Left kidney (tissue), 2 donors: ENCODE measurements around the gene MYO5B. TPM values are rescaled to one million over a fixed set of nuclear protein-coding genes. Genes with fewer than 3 reads are reported as not detected.
A peak's percentile ranks its signal among the peaks of the same experiment; 100 is the strongest.
"Not testable (repeated sequence)": the region's sequence is repeated elsewhere in the genome, so short reads cannot be mapped to it uniquely, and the experiment has no call there.

Experiments used
- DNase-seq: peaks from one replicate; pipeline ENCODE4 v3.0.0-alpha.2; 2013
- polyA plus RNA-seq: library from polyadenylated mRNA; unstranded; fragments of 120-200 nt; gene quantifications from one replicate; pipeline ENCODE4 v1.2.1, GENCODE V29; 2013; ENCODE audit not compliant: insufficient read length

The MYO5B gene
- polyA plus RNA-seq, 1 donor = 28.6 TPM

DNA sequence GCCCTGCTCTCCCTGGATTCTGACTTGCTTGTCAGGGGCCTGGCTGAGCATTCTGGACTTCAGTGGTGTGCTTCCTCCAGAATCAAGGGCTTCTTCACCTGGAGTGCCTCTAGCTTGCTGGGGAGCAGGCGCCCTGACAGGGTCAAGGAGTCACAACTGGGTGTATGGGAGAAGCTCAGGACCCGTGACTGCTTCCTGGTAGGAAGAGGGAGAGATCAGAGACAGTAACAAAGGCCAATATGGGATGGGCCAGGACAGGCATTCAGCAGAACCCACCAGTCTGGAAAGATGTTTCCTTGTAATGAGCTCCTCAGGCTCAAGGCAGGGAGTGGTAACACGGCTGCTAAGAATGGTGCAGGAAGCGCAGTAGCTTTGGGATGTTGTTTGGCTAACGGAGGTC, 277.2 kb downstream of the MYO5B start:
- no peak for DNase-seq

DNA sequence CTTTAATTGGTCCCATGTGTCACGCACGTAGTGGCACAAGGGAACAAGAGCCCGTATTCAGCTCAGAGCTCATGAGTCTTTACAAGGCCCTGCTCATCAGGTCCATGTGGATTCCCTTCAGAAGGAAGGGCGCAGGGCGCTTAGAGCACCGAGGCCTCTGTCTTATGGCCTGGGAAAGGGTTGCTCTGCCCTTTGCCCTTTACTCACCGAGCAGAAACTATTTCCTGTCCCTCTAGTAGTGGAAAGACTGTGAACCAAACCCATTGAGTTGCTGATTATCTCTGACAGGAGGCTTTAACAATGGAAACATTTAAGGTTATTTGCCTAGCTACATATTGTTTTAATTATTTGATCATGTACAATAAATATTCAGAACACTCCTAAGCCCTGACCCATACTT, 279.6 kb downstream of the MYO5B start:
- no peak for DNase-seq

DNA sequence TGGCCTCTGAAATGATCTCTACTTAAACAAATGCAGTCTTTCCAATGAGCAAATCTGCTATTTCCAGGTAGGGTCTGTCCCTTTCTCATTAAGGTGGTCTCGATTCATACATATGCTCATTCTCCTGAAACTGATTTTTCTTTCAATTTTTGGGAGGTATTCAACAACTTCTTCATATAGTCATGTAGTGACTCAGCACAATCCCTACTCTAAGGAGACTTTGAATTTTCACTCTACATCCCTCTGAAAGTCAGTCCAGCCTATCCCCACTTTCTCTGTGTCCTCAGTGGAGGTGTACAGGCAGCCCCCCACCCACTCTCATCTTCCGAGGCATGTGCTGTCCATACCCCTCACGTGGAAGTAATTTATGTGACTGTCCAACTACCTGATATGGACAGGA, 281.7 kb downstream of the MYO5B start:
- no peak for DNase-seq

DNA sequence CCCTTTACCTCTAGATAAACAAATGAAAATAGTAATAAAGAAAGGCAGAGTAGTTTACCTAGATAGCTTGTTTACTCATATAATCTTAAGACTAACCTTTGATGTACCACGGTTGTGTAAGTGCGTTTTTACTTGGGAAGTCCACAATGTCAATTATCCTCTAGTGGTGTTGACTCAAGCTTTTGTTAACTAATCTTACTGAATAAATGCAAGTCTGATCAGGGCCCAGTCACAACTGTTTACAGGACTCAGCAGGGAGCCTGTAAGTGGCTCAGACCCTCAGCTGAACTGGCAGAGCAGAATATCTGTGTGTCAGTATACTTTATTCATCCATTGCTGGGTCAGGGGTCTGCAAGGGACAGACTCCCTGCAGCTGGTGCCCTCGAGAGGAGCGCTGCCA, 283.5 kb downstream of the MYO5B start:
- no peak for DNase-seq

DNA sequence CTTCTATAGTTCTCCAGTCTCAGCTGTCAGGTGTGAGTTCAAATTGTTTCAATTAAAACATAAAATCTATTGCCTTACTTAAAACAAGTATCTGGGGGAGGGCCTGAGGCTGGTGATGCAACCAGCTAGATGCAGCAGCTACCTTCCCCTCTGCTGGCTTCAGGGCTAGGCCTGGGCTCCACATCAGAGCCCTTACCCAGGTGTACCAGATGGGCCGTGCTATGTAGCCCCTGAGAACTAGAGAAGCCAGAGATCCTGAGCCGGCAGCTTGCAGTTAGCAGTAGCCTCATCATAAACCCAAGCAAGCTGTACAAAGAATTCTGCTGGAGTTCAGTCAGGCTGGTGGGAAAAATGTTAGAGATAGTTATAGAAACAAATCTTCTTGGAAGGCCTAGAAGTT, 284.0 kb downstream of the MYO5B start:
- DNase-seq = no peak

DNA sequence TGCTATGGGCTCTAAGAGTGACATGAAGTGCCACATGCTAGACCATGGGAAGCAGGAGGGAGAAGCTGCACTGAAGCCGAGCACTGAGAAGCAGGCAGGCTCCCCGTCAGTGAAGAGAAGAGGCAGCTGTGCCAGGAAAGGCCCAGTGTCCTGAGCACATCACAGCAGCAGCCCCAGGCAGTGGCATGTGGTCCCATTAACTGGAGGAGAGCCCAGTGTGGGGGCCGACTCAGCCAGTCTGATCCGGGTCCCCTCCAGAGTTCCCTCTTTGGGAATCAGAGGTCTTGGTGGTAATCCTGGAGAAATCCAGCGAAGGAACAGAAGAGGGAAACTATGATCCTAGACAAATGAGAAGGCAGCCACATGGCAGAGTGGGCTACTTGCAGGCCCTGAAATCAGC, 284.9 kb downstream of the MYO5B start:
- DNase-seq = no peak

DNA sequence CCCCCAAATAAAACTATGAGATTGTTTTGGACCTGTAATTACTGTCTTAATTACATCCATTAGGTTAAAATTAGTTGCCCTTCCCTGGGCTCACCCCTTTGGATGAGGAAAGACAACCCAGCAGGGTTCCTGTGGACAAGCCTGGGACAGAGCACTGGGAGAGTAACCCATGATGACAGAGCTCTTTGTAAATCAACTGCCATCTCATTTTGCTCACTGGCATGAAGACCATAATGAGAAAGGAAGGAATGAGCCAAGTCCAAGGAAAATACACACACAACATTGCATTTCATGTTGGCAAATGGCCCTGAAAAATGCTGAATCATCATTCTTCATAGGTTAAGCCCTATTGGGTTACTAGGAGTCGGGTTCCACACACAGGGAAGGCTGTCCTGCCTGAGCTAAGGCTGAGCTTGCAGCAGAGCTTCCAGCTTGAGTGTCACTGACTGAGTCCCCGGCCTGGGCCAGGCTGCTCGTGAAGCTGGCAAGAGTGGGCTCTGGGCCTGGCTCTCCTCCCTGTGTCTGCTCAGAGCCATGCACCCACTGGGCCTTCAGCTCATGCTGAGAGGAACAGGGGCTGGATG, 287.5 kb downstream of the MYO5B start:
- DNase-seq = no peak

DNA sequence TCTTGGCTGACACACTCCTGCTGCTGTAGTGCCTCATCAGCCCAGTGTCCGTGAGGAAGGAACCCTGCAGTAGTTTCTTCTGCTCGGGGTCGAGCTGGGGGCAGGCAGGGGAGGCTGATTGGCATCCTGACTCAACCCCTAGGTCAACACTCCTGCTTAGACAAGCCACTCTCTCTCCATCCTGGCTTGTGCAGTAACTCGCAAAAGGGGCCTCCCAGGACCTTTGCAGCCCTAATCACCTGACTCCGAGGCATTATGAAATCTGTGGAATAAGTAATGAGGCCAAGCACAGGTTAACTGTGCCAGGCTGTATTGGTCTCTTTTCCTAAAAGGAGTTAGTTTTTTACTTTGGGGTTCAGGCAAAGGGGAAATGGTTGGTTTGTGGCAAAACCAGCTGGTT, 289.2 kb downstream of the MYO5B start:
- no peak for DNase-seq

DNA sequence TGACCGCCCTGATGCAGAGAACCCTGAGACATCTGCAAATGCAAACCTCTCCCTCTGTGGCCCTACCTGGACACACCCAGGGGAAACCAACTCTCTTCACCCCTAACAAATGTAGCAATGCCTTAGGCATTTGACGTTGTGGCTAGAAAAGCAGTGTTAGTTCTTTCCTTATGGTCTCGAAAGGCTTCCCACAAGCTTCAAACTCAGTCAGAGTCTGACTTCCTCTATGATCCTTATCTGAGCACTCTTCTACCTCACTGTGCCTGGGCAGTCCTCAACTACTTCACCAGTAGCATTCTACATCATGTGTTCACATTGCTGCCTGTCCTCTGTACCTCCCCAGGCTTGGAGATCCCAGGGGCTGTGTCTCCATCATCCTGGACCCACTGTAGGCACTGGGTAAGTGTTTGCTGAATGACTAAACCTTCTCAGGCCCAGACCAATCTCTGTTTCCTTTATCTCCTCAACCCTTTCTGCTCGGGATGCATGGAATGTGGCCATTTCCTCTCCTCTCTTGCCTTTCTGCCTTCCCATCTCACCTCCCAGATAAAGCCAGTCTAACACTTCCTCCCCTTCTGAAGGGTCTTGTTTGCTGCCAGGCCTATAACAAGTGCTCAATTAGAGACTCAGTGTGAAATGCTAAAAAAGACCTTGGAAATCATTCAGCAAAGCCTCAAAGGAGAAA, 289.9 kb downstream of the MYO5B start:
- no peak for DNase-seq

DNA sequence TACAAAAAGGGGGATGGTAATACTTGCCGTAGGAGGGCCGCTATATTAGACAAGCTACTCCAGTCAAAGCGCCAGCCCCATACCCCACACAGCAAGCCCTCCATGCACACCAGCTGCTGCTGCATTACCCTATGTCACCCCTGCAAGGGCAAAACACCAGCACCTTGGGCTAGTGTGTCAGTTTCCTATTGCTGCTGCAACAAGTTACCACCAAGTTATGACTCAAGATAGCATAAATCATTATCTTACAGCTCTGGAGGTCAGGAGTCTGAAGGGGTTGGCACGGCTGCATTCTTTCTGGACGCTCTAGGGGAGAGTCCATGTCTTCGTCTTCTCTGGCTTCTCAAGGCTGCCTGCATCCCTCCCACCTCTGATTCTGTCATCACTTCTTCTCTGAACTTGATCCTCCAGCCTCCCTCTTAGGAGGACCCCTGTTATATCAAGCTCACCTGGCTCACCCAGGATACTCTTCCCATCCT, 293.0 kb downstream of the MYO5B start:
- DNase-seq = no peak

DNA sequence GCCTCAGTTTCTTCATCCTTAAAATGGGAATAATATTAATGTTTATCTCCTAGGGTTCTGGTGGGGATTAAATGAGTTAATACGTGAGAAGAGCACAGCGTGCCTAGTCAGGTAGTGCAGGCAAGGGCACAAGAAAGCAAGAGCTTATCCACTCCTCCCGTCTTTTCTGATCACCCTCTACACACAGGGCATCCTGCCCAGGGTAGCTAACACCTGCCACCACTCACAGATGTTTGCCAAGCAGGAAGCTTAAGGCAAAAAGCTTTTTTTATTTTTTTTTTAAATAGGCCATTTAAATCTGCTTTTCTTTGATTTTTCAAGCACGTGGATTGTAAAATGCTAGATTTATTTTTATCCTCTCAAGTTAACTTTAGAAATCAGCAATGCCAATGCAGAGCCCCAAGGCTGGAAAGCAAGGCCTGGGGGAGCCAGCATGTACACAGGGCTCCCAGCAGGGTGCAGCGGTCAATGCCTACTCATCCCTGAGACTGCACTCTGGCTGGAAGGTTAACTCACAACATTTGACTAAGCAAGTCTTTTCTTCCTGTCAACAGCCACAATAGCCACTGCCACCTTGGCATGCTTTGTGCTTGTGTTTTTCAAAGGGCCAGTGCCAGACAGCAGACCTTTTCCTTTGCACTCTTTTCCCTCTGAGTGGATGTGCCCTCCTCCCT, 295.2 kb downstream of the MYO5B start:
- DNase-seq = no peak

DNA sequence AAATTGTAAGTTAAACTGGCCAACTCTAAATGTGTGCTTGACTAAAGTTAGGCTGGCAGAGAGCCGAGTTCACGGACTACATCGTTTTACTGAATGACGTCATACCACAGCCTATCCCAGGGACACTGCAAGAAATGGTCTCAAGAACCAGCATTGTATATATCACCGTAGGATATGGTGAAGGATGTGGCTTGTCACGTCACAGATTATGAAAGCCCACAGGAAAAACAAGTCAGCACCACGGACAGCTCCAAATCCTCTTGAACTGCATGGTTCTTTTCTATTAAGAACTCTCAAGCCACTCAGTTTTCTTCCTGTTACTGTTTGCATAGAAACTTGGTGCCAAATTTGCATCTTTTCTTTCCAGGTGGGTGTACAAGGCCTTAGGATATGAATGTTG, 296.5 kb downstream of the MYO5B start:
- DNase-seq = peak; percentile 89

DNA sequence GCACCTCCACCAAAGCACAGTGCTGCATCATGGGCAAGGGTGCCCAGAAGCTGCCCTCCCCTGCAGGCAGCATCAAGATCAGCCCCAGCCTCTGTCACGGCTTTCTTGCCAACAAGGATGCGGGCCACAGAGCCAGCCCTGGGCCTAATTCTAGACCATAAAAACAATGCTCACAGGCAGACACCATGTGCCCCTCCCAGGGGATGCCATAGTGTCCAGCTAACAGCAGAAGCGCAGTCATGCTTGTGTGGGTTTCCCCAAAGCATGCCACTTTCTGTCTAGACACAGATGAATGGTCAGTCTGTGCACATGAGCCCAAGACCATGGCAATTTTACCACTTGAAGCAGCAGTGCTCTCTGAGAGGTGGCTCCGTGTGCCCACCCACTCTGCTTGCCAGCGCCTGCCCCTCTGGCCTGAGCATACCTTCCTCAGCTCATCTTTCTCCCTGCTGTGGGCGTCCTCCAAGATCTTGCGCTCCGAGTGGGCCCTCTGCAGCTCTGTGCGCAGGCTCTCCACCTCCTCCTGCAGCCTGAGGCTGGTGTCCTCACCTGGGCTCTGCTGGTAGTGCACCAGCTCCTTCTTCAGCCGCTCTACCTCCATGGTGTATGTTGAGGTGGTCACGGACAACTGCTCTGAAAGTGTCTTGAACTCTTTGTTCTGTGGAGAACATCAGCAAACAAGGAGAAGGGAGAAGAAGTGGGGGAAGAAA, 300.3 kb downstream of the MYO5B start:
- no peak for DNase-seq

DNA sequence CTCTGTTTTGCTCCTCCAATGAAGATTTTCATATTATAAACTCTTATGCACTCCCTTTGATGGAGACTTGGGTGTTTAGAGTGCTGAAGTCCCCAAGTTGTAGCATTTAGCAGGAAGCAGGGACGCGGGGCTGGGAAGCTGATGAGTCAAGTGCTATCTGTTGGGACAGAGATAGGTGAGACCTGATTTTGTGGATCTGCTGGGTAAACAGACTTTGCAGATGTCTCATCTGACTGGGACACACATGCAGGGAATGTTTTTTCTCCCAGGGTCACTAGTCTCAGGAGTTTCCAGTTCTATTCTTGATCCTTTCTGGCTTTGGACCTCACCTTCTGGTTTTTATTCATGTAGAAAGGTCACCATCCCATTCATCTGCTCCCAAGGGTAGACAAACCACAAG, 301.9 kb downstream of the MYO5B start:
- DNase-seq = no peak

DNA sequence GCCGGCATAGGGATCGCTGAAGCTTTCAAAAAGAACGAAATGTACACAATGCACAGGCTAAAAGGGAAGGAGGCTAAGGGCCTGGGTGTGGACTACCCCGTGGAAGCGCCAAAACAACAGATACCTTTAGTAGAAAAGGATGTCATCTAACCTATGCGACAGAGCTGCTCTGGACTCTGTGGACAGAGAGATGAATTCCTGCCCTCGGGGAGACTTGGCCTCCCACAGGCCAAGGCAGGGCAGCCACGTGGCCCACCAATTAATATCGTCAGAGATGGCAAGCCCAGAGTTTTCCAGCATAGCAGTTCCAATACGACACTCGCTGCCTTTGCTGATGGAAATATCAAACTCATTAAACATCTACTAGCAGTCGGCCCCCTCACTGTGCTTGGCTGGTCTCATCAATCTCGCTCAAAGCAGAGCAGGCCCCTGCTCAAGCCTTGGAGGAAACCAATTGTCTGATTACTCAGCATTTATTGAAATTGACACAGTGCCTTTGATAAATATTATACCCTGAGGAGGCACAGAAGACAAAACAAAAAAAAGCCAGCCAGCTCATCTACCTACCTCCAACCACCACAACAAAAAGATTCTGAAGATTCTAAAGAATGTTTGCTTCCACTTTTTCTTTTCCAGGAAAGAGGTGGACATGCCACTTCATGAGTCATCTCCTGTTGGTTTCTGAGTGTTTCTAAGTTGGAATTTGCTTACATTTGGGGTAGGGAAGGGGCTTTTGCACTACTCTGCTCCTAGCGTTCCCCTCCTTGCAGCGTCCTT, 302.6 kb downstream of the MYO5B start:
- DNase-seq = no peak

DNA sequence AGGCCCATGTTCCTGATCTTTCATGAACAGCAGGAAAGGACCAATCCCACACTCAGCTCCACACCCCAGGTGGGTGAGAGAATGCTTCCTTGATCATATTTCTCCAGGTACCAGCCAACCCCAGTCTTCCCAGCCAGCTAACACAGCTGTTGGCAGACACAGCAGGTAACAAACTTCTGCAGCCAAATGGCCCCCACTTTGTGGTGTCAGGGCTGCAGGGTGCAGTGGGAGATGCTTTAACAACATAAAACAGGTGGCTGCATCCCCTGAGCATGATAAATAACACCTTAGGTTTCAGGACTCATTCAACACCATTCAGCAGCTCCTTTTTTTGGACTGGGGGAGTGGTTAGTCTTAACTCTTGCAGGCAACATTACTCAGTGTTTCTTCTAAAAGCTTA, 304.9 kb downstream of the MYO5B start:
- no peak for DNase-seq

DNA sequence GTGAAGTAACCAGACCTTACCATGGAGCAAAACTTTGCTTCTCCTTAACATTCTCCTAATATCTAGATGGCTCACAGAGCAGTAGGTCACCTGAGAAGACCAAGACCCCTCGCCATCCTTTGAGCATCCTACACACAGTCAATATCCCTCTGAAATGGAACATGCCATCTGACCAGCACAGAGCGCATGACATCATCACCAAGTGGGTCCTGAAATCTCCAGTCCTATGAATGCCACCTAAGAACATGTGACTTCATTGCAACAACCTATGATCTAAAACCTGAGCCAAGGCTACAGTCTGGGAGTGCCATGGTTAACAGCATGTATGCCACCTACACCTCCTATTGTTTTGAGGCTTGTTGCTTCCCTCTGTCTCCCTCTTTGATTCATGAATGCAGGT, 305.4 kb downstream of the MYO5B start:
- DNase-seq = not testable (repeated sequence)

DNA sequence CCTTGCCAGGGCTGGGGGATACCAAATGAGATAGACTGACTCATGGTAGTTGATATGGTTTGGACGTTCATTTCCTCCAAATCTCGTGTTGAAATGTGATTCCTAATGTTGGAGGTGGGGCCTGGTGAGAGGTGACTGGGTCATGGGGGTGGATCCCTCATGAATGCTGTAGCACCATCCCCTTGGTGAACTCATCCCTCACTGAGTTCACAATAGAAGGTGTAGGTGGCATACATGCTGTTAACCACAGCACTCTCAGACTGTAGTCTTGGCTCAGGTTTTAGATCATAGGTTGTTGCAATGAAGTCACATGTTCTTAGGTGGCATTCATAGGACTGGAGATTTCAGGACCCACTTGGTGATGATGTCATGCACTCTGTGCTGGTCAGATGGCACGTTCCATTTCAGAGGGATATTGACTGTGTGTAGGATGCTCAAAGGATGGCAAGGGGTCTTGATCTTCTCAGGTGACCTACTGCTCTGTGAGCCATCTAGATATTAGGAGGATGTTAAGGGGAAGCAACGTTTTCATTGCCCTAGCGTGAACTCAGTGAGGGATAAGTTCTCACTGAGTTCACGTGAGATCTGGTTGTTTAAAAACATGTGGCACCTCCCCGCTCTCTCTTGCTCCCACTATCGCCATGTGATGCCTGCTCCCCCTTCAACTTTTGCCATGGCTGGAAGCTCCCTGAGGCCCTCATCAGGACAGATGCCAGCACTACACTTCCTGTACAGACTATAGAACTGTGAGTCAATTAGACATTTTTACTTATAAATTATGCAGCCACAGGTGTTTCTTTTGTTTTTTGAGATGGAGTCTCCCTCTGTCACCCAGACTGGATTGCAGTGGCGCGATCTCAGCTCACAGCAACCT, 307.8 kb downstream of the MYO5B start:
- no peak for DNase-seq

DNA sequence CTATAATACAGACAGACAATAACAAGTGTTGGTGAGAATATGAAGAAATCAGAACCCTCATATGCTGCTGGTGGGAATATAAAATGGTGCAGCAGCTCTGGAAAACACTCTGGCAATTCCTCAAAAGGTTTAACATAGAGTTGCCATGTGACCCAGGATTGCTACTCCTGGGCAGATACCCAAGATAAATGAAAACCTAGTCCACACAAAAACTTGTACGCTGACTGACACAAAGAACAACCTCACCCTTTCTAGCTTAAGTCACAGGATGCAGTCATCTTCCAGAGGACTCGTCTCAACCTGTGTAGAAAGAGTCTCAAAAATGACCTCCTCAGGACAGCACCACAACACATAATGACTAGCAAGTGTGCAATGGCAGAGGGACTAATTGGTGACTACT, 310.0 kb downstream of the MYO5B start:
- no peak for DNase-seq

DNA sequence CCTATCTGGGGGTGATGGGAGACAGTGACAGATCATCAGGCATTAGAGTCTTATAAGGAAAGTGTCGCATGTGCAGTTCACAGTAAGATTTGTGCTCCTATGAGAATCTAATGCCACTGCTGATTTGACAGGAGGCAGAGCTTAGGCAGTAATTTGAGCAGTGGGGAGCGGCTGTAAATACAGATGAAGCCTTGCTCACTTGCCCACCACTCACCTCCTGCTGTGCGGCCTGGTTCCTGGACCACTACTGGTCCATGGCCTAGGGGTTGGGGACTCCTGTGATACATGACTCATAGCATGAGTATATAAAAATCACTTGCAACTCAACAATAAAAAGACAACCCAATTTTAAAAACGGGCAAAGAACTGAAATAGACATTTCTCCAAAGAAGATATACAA, 310.5 kb downstream of the MYO5B start:
- DNase-seq = no peak

DNA sequence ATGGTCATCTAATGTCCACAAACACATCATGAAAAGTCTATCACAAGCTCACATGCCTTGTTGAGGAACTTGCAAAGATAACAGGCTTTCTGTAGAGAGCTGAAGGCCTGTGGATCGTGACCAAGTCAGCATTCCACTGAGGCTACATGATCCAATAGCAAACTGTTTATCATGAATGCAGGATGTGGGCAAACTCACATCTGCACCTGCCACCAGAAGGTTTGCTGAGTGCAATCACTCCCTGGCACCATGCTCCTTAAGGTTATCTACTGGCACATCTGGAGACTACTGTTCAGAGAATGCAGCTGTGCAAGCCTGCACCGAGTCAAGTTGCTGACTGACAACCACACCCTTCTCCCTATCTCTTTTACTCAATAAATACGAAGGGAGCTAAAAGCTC, 314.3 kb downstream of the MYO5B start:
- DNase-seq = no peak
